Breast epithelium (tissue), 4 donors: ENCODE data around the gene ZNF488. TPM values are rescaled to one million over a fixed set of nuclear protein-coding genes. Genes with fewer than 3 reads are reported as not detected.

Experiments used
- DNase-seq, 2 donors: peaks; one replicate each; pipeline ENCODE4 v3.0.0-alpha.2; 2019; ENCODE audit warnings: low spot score in 2 of 2
- H3K27ac ChIP-seq, 2 donors: fragments of 200-600 bp; sonication (generic) in 1 of 2; one replicate each; pipeline ENCODE4 v1.5.1; 2016 to 2019; ENCODE audit warnings: mild to moderate bottlenecking in 1 of 2
- H3K27me3 ChIP-seq, 2 donors: fragments of 200-600 bp; sonication (generic) in 1 of 2; one replicate each; pipeline versions ENCODE4 v1.5.1 to v1.6.0; 2017 to 2019; ENCODE audit warnings: control low read depth in 1 of 2, mild to moderate bottlenecking in 1 of 2
- H3K36me3 ChIP-seq: fragments of 200-600 bp; one replicate; pipeline ENCODE4 v1.5.1; 2019
- H3K4me1 ChIP-seq, 2 donors: fragments of 200-600 bp; sonication (generic); one replicate each; pipeline ENCODE4 v1.5.1; 2016 to 2019; ENCODE audit warnings: control low read depth in 1 of 2
- H3K4me3 ChIP-seq, 3 donors: fragments of 200-600 bp; sonication (generic); 1 replicate in 2 of 3; 2 replicates in 1 of 3; pipeline ENCODE4 v1.5.1; 2016 to 2019; ENCODE audit warnings: mild to moderate bottlenecking in 3 of 3, moderate library complexity in 2 of 3
- H3K9me3 ChIP-seq, 2 donors: fragments of 200-600 bp; sonication (generic) in 1 of 2; one replicate each; pipeline ENCODE4 v1.5.1; 2016 to 2019; ENCODE audit warnings: control low read depth in 1 of 2
- CTCF ChIP-seq, 3 donors: fragments of 450-650 bp; IDR thresholded peaks; one replicate each; pipeline ENCODE4 v1.5.1; 2016 to 2017; ENCODE audit warnings: antibody characterized with exemption in 3 of 3, mild to moderate bottlenecking in 3 of 3, moderate library complexity in 3 of 3
- POLR2A ChIP-seq: fragments of 450-650 bp; IDR thresholded peaks from one replicate; pipeline ENCODE4 v1.6.1; 2016; ENCODE audit warnings: antibody characterized with exemption, mild to moderate bottlenecking, moderate library complexity
- POLR2AphosphoS5 ChIP-seq, 3 donors: sonication (generic); formaldehyde crosslinking; IDR thresholded peaks; one replicate each; pipeline ENCODE4 v1.6.1; 2017; ENCODE audit warnings: antibody characterized with exemption in 3 of 3
- intact Hi-C: fragments of 100-400 bp; cut with DNase I; formaldehyde crosslinking; loops from one replicate; pipeline ENCODE4 v1.15.1; 2023; ENCODE audit warnings: low total_unique reads
- total RNA-seq, 3 donors: library from RNA; depleted of rRNA; stranded (reverse); fragments of >200 nt; gene quantifications; one replicate each; pipeline ENCODE4 v1.1.0, GENCODE V29; 2016

The ZNF488 gene
- total RNA-seq, 3 donors from 2014 or later = 0.44 TPM; not detected in 2

- DNase-seq = peak in 1 of 2 donors; percentile 2
- no peak for TF ChIP-seq CTCF (IDR thresholded peaks at IDR 0.05)
- no peak for TF ChIP-seq POLR2AphosphoS5 (IDR thresholded peaks at IDR 0.05)
- no peak for TF ChIP-seq POLR2A
These were observed 20.3 kb downstream of the ZNF488 start for GRCh38 chr10:47363781-47364180.

GRCh38 chr10:47362199-47362598 is 21.9 kb downstream of the ZNF488 start:
- no peaks in the 10 kb centered on the region for H3K27me3 ChIP-seq
- TF ChIP-seq CTCF (IDR thresholded peaks at IDR 0.05) (no peak), POLR2A (no peak), POLR2AphosphoS5 (IDR thresholded peaks at IDR 0.05) (no peak)
- H3K27ac ChIP-seq = no peak overlapping the region
- no peaks in the 10 kb centered on the region for H3K4me1 ChIP-seq
- H3K9me3 ChIP-seq = no peaks in the 10 kb centered on the region
- intact Hi-C loops = no loop called here
- no peaks in the 10 kb centered on the region for H3K36me3 ChIP-seq
- no peak overlapping the region for H3K4me3 ChIP-seq
- DNase-seq = peak in 1 of 2 donors; percentile 2

More at GRCh38 chr10:47363781-47364180, 20.3 kb downstream of the ZNF488 start:
- intact Hi-C loops = no loop called here
- Histone ChIP-seq H3K9me3 (no peaks in the 10 kb centered on the region), H3K4me3 (no peak overlapping the region), H3K4me1 (no peaks in the 10 kb centered on the region), H3K27ac (no peak overlapping the region), H3K27me3 (no peaks in the 10 kb centered on the region), H3K36me3 (no peaks in the 10 kb centered on the region)

GRCh38 chr10:47361293-47361692 is 22.8 kb downstream of the ZNF488 start:
- intact Hi-C loops = no loop called here
- no peaks in the 10 kb centered on the region for H3K9me3 ChIP-seq
- no peak overlapping the region for H3K27ac ChIP-seq
- H3K4me3 ChIP-seq = no peak overlapping the region
- TF ChIP-seq CTCF (IDR thresholded peaks at IDR 0.05) (peak in 2 of 3 donors; percentile 42 to 48), POLR2AphosphoS5 (IDR thresholded peaks at IDR 0.05) (no peak)
- H3K4me1 ChIP-seq = no peaks in the 10 kb centered on the region
- no peaks in the 10 kb centered on the region for H3K36me3 ChIP-seq
- H3K27me3 ChIP-seq = no peaks in the 10 kb centered on the region
- peak in 1 of 2 donors; percentile 49 for DNase-seq

GRCh38 chr10:47360419-47361040 is 23.6 kb downstream of the ZNF488 start:
- H3K27ac ChIP-seq = no peak overlapping the region
- H3K9me3 ChIP-seq = no peaks in the 10 kb centered on the region
- H3K36me3 ChIP-seq = no peaks in the 10 kb centered on the region
- peak in 1 of 2 donors; percentile 28 for DNase-seq
- H3K27me3 ChIP-seq = no peaks in the 10 kb centered on the region
- no peak overlapping the region for H3K4me3 ChIP-seq
- TF ChIP-seq POLR2A (no peak), CTCF (IDR thresholded peaks at IDR 0.05) (no peak), POLR2AphosphoS5 (IDR thresholded peaks at IDR 0.05) (no peak)
- intact Hi-C loops = no loop called here
- no peaks in the 10 kb centered on the region for H3K4me1 ChIP-seq

- Histone ChIP-seq H3K4me3 (no peak overlapping the region), H3K36me3 (no peaks in the 10 kb centered on the region), H3K27ac (no peak overlapping the region), H3K9me3 (no peaks in the 10 kb centered on the region), H3K27me3 (no peaks in the 10 kb centered on the region), H3K4me1 (no peaks in the 10 kb centered on the region)
- TF ChIP-seq POLR2A (no peak), POLR2AphosphoS5 (IDR thresholded peaks at IDR 0.05) (no peak), CTCF (IDR thresholded peaks at IDR 0.05) (no peak)
- intact Hi-C loops = no loop called here
- peak in 1 of 2 donors; percentile 35 for DNase-seq
These were observed 24.3 kb downstream of the ZNF488 start for GRCh38 chr10:47359626-47360418.
